SKM-1 treated with dmso at 0.1 percent for 144 hours (cell line): ENCODE measurements around the gene PLXNB1.
"Not testable (repeated sequence)": the region's sequence is repeated elsewhere in the genome, so short reads cannot be mapped to it uniquely, and the experiment has no call there.

ENCODE experiments used
- DNase-seq: peaks from one replicate; lab custom pipeline; 2025; ENCODE audit not compliant: unreplicated experiment; lab: John Stamatoyannopoulos, UW

The PLXNB1 gene

GRCh38 chr3:48405971-48406370, 23.9 kb downstream of the PLXNB1 start:
- no peak for DNase-seq

GRCh38 chr3:48405343-48405881, 24.5 kb downstream of the PLXNB1 start:
- DNase-seq: no peak

GRCh38 chr3:48404440-48405342, 25.2 kb downstream of the PLXNB1 start:
- DNase-seq: no peak

- no peak for DNase-seq
Measured at GRCh38 chr3:48403533-48404439, 26.1 kb downstream of the PLXNB1 start.

- DNase-seq: no peak
Measured at GRCh38 chr3:48402907-48403306, 27.0 kb downstream of the PLXNB1 start.

GRCh38 chr3:48402281-48402732, 27.6 kb downstream of the PLXNB1 start:
- no peak for DNase-seq

GRCh38 chr3:48401434-48401901, 28.4 kb downstream of the PLXNB1 start:
- DNase-seq: not testable (repeated sequence)

- DNase-seq: peak; percentile 35
Measured at GRCh38 chr3:48400824-48401433, 29.0 kb downstream of the PLXNB1 start.

- DNase-seq: no peak
Measured at GRCh38 chr3:48399387-48400172, 30.3 kb downstream of the PLXNB1 start.

- DNase-seq: no peak
Measured at GRCh38 chr3:48398701-48399386, 31.0 kb downstream of the PLXNB1 start.

- DNase-seq: no peak
Measured at GRCh38 chr3:48397767-48398681, 31.9 kb downstream of the PLXNB1 start.

- no peak for DNase-seq
Measured at GRCh38 chr3:48395714-48396113, 34.2 kb downstream of the PLXNB1 start.

- no peak for DNase-seq
Measured at GRCh38 chr3:48394391-48394790, 35.5 kb downstream of the PLXNB1 start.

GRCh38 chr3:48388966-48389365, 40.9 kb downstream of the PLXNB1 start:
- no peak for DNase-seq

- no peak for DNase-seq
Measured at GRCh38 chr3:48387634-48388033, 42.3 kb downstream of the PLXNB1 start.

GRCh38 chr3:48372862-48373435, 56.9 kb downstream of the PLXNB1 start:
- no peak for DNase-seq

GRCh38 chr3:48372377-48372770, 57.5 kb downstream of the PLXNB1 start:
- no peak for DNase-seq
